Endodermal cell (in vitro differentiated cells): Measurements from ENCODE around the gene ANKRD23. TPM values are rescaled to one million over a fixed set of nuclear protein-coding genes. Genes with fewer than 3 reads are reported as not detected.

Source experiments
- DNase-seq: peaks from one replicate; pipeline ENCODE4 v3.0.0-alpha.2; 2017
- H3K27ac ChIP-seq: 2 replicates; pipeline ENCODE4 v1.5.1; 2013; ENCODE audit warnings: mild to moderate bottlenecking, low read depth, low read length, moderate library complexity
- H3K27me3 ChIP-seq: 2 replicates; pipeline ENCODE4 v1.6.1; 2013; ENCODE audit warnings: mild to moderate bottlenecking, low read length, moderate library complexity; ENCODE audit not compliant: insufficient read depth, control insufficient read depth, poor library complexity, severe bottlenecking
- H3K36me3 ChIP-seq: 2 replicates; pipeline ENCODE4 v1.7.0; 2013; ENCODE audit warnings: mild to moderate bottlenecking, low read length, moderate library complexity; ENCODE audit not compliant: control insufficient read depth, insufficient read depth
- H3K4me1 ChIP-seq: one replicate; pipeline ENCODE4 v1.7.0; 2013; ENCODE audit warnings: low read length; ENCODE audit not compliant: control insufficient read depth, insufficient read depth
- H3K4me3 ChIP-seq: 2 replicates; pipeline ENCODE4 v1.5.1; 2013; ENCODE audit warnings: mild to moderate bottlenecking, low read length, moderate library complexity
- H3K9ac ChIP-seq: 2 replicates; pipeline ENCODE4 v1.6.1; 2013; ENCODE audit warnings: mild to moderate bottlenecking, low read length, moderate library complexity; ENCODE audit not compliant: poor library complexity, severe bottlenecking; ENCODE audit errors: extremely low read depth
- H3K9me3 ChIP-seq: 2 replicates; pipeline ENCODE4 v1.6.1; 2013; ENCODE audit warnings: mild to moderate bottlenecking, low read length, moderate library complexity; ENCODE audit not compliant: control insufficient read depth
- H3K27ac Mint-ChIP-seq: 2 replicates; pipeline ENCODE4 v1.8.0; 2020; ENCODE audit warnings: mixed read lengths
- H3K27me3 Mint-ChIP-seq: 2 replicates; pipeline ENCODE4 v1.8.0; 2021; ENCODE audit warnings: mild to moderate bottlenecking, mixed read lengths; ENCODE audit not compliant: insufficient read depth
- H3K36me3 Mint-ChIP-seq: 2 replicates; pipeline ENCODE4 v1.8.0; 2020; ENCODE audit warnings: low read depth, mixed read lengths
- H3K4me1 Mint-ChIP-seq: 2 replicates; pipeline ENCODE4 v1.8.0; 2020; ENCODE audit warnings: mixed read lengths
- H3K4me3 Mint-ChIP-seq: 2 replicates; pipeline ENCODE4 v1.8.0; 2020; ENCODE audit warnings: mild to moderate bottlenecking, moderate library complexity, mixed read lengths
- H3K9me3 Mint-ChIP-seq: 2 replicates; pipeline ENCODE4 v1.8.0; 2020; ENCODE audit warnings: mild to moderate bottlenecking, mixed read lengths
- WGBS, 2 experiments: methylation state at CpG; one replicate each; pipeline versions ENCODE4 v1.1.5 to v1.1.7; 2013; ENCODE audit warnings: missing lambda C conversion rate in 2 of 2, mixed read lengths in 1 of 2; ENCODE audit not compliant: insufficient coverage in 1 of 2, insufficient read length in 1 of 2; 5-methylcytosine and 5-hydroxymethylcytosine counted together
- total RNA-seq, 2 donors: library from RNA; stranded (reverse); fragmentation: NEBNext Ultra II Directional in 1 of 2; extraction: Animal tissue kit (Norgen Biotek cat#: 25700) in 1 of 2; gene quantifications; 2 replicates in 1 of 2; 3 replicates in 1 of 2; pipeline ENCODE4 v1.2.1, GENCODE V29; 2021
- TF ChIP-seq, protein P1 (sequence below): fragments of 200-600 bp; sonication (generic); conservative IDR thresholded peaks from 2 replicates; pipeline ENCODE4 v1.5.0; 2021; ENCODE audit warnings: antibody characterized with exemption, mild to moderate bottlenecking

ANKRD23 gene
- total RNA-seq, 2 donors from 2014 or later, result 2.6 to 3.6 TPM

DNA sequence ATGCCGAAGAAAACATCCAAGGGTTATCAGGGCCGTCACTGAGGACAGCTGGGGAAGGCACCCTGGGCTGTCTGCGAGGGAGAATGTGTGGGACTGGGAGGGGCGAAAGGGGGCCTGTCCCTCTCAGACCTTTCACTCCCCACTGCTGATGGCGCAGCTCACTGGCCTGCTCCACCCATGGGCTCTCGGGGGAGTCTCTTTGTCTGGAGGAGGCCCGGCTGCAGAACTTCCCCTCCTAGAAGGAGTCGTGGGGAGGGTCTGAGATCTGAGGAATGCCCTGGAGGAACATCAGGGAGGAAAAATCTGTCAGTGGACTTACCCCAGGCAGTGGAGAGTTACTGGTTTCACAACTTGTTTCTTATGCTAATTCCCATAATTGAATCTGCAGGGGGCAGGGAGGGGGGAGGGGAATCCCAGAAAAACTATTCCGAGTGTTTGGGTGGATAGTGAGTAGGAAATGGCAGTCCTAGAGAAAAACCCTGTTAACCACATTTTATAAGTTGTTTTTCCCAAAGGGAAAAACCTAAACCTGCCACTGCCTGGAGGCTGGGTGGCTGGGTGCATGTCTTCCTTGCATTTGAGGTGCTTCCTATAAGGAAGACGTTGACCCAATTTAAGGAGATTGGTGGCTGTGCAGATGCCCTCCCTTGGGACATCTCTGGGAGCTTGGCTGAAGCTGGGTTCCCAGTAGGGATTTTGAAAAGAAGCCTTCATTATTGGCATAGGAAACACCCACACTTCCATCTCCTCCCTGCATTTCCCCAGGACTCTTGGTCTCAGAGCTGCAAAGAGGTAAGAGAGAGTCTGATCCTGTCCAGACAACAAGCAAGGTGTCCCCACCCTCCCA is 37.8 kb upstream of the ANKRD23 start:
- Histone ChIP-seq H3K36me3 (no peaks in the 10 kb centered on the region), H3K4me1 (peaks cover 8% of the 10 kb centered on the region), H3K27ac (peak overlapping the region; percentile 75), H3K4me3 (no peak overlapping the region), H3K9ac (no peak overlapping the region), H3K27me3 (no peaks in the 10 kb centered on the region), H3K9me3 (no peaks in the 10 kb centered on the region)
- no peaks in the 10 kb centered on the region for H3K9me3 Mint-ChIP-seq
- H3K27me3 Mint-ChIP-seq, result peaks cover 2% of the 10 kb centered on the region
- H3K36me3 Mint-ChIP-seq, result no peaks in the 10 kb centered on the region
- peak overlapping the region; percentile 84 for H3K27ac Mint-ChIP-seq
- peak; percentile 87 for DNase-seq
- peaks cover 24% of the 10 kb centered on the region for H3K4me1 Mint-ChIP-seq
- H3K4me3 Mint-ChIP-seq, result peak overlapping the region; percentile 36
- 22 to 36% methylated on average over 2 to 9 of the region's 10 CpGs for WGBS, 2 experiments
- TF ChIP-seq, protein P1, sequence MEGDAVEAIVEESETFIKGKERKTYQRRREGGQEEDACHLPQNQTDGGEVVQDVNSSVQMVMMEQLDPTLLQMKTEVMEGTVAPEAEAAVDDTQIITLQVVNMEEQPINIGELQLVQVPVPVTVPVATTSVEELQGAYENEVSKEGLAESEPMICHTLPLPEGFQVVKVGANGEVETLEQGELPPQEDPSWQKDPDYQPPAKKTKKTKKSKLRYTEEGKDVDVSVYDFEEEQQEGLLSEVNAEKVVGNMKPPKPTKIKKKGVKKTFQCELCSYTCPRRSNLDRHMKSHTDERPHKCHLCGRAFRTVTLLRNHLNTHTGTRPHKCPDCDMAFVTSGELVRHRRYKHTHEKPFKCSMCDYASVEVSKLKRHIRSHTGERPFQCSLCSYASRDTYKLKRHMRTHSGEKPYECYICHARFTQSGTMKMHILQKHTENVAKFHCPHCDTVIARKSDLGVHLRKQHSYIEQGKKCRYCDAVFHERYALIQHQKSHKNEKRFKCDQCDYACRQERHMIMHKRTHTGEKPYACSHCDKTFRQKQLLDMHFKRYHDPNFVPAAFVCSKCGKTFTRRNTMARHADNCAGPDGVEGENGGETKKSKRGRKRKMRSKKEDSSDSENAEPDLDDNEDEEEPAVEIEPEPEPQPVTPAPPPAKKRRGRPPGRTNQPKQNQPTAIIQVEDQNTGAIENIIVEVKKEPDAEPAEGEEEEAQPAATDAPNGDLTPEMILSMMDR, result no peak

GRCh38 chr2:96880891-96881273 is 37.1 kb upstream of the ANKRD23 start:
- H3K9me3 Mint-ChIP-seq, result no peaks in the 10 kb centered on the region
- Histone ChIP-seq H3K9ac (no peak overlapping the region), H3K4me3 (no peak overlapping the region), H3K4me1 (peaks cover 13% of the 10 kb centered on the region), H3K9me3 (no peaks in the 10 kb centered on the region), H3K27ac (peak overlapping the region; percentile 75), H3K27me3 (no peaks in the 10 kb centered on the region), H3K36me3 (no peaks in the 10 kb centered on the region)
- no peak for DNase-seq
- peak overlapping the region; percentile 36 for H3K4me3 Mint-ChIP-seq
- TF ChIP-seq, protein P1, result no peak
- peaks cover 2% of the 10 kb centered on the region for H3K27me3 Mint-ChIP-seq
- H3K36me3 Mint-ChIP-seq, result no peaks in the 10 kb centered on the region
- peak overlapping the region; percentile 84 for H3K27ac Mint-ChIP-seq
- peaks cover 28% of the 10 kb centered on the region for H3K4me1 Mint-ChIP-seq
- 92 to 93% methylated on average over 5 to 6 of the region's 6 CpGs for WGBS, 2 experiments

DNA sequence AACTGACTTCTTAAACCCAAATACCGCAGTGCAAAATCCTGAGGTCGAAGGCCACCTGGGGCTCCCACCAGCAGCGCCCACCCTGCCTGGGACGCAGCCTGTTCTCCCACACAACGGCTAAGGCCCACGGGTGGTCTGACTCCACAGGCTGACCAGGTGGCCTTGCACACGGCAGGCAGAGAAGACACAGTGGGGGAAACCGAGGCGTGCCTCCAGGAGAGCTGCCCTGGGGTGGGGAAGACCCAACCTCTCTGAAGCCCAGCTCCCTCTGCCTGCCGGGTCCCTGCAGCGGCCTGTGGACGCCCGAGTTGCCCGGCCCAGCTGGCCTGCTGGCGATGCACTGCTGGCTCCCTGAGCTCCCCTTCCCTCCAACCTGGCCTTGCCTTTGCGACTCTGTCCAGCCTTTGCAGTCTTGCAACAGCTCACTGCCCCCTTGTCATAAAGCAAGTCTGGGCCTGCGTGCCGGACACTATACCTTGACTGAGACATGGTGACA is 35.8 kb upstream of the ANKRD23 start:
- H3K4me1 Mint-ChIP-seq, result peaks cover 39% of the 10 kb centered on the region
- no peak overlapping the region for H3K4me3 ChIP-seq
- no peak overlapping the region for H3K27ac Mint-ChIP-seq
- H3K36me3 Mint-ChIP-seq, result no peaks in the 10 kb centered on the region
- no peak for DNase-seq
- H3K27me3 ChIP-seq, result no peaks in the 10 kb centered on the region
- WGBS, 2 experiments, result 88 to 91% methylated on average over 14 to 18 of the region's 18 CpGs
- H3K9ac ChIP-seq, result no peak overlapping the region
- no peaks in the 10 kb centered on the region for H3K9me3 Mint-ChIP-seq
- no peak overlapping the region for H3K27ac ChIP-seq
- H3K36me3 ChIP-seq, result no peaks in the 10 kb centered on the region
- peaks cover 18% of the 10 kb centered on the region for H3K4me1 ChIP-seq
- H3K4me3 Mint-ChIP-seq, result no peak overlapping the region
- TF ChIP-seq, protein P1, result no peak
- H3K9me3 ChIP-seq, result no peaks in the 10 kb centered on the region
- H3K27me3 Mint-ChIP-seq, result peaks cover 2% of the 10 kb centered on the region
